Measurements from ENCODE around the gene ZNF606. TPM values are rescaled to one million over a fixed set of nuclear protein-coding genes. Genes with fewer than 3 reads are reported as not detected.

The ZNF606 gene
- total and polyA plus RNA-seq, 10 of the 15 experiments (the other 5 are each of a cell fraction or from before 2014, with no cell fraction given) = 2.2 to 10.6 (median 7.6) TPM

- RAD21 ChIA-PET (ENCODE audit: unreplicated experiment) = no interaction called here
- Histone ChIP-seq H3K4me3 (no peak overlapping the region), H3K27ac (ENCODE audit: control insufficient read depth, insufficient read depth) (no peak overlapping the region), H3K9me3 (replicated peaks; ENCODE audit: control insufficient read depth, insufficient read depth, low read length) (peaks cover 5% of the 10 kb centered on the region; the same call in 2 of the 3 replicates), H3K9ac (ENCODE audit: control insufficient read depth, insufficient read depth, low read length) (no peak overlapping the region), H3K36me3 (ENCODE audit: control insufficient read depth in 2 of 2, insufficient read depth in 2 of 2, low read length in 1 of 2) (no peaks in the 10 kb centered on the region), H3K4me1 (ENCODE audit: control insufficient read depth, insufficient read depth, low read length) (no peaks in the 10 kb centered on the region), H4K20me1 (ENCODE audit: control insufficient read depth, insufficient read depth) (no peaks in the 10 kb centered on the region), H3K27me3 (replicated peaks in 1 of 2; ENCODE audit: control insufficient read depth in 2 of 2, insufficient read depth in 2 of 2, low read length in 1 of 2) (no peaks in the 10 kb centered on the region), H3K79me2 (ENCODE audit: control insufficient read depth, insufficient read depth, low read length) (no peaks in the 10 kb centered on the region), H2AFZ (ENCODE audit: control insufficient read depth, low read depth, low read length) (no peak overlapping the region), H3K4me2 (ENCODE audit: control insufficient read depth, insufficient read depth) (no peak overlapping the region)
- POLR2A ChIA-PET = no interaction called here
- 56% methylated on average over 21 of the region's 21 CpGs for WGBS (ENCODE audit: insufficient coverage, insufficient replicate concordance, low lambda C conversion rate, missing lambda C conversion rate)
- CTCF ChIA-PET = no interaction called here
- in situ Hi-C loops (cut with MboI) = no loop called here
- FAIRE-seq (no peak), DNase-seq (ENCODE audit: low read depth, low spot score) (no peak), ATAC-seq (no peak)
- SMC1A ChIA-PET (ENCODE audit: uncharacterized antibody, unreplicated experiment) = no interaction called here
- BruUV-seq (replicated peaks) = no TSS peak
- intact Hi-C loops (cut with micrococcal nuclease; ENCODE audit: unreplicated experiment) = no loop called here
- TF ChIP-seq CUX1 (IDR thresholded peaks at IDR 0.05; ENCODE audit: insufficient replicate concordance, low read depth, low read length) = no peak
- no peak for TF ChIP-seq HDAC6 (IDR thresholded peaks at IDR 0.05; ENCODE audit: unreplicated experiment)
- no peak for TF ChIP-seq SMAD1 (IDR thresholded peaks at IDR 0.05; ENCODE audit: low read depth, partially characterized antibody)
- no peak for TF ChIP-seq ZBTB11 (CRISPR knock-in tag; IDR thresholded peaks at IDR 0.05)
- no peak for TF ChIP-seq EGR1 (IDR thresholded peaks at IDR 0.05; ENCODE audit: borderline replicate concordance in 1 of 2, low read depth in 2 of 2, low read length in 2 of 2)
- TF ChIP-seq POU2F2 (IDR thresholded peaks at IDR 0.05; ENCODE audit: borderline replicate concordance, low read depth, low read length) = no peak
- no peak for TF ChIP-seq IKZF1 (conservative IDR thresholded peaks at IDR 0.05)
- no peak for TF ChIP-seq CTCF (IDR thresholded peaks at IDR 0.05 in 2 of 3, conservative IDR thresholded peaks at IDR 0.05 in 1 of 3; ENCODE audit: control insufficient read depth in 2 of 3, extremely low read depth in 1 of 3, insufficient read depth in 1 of 3, low read depth in 3 of 3, low read length in 3 of 3)
- TF ChIP-seq ESRRA (IDR thresholded peaks at IDR 0.05; ENCODE audit: low read length) = no peak
- no peak for TF ChIP-seq CBX3 (IDR thresholded peaks at IDR 0.05; ENCODE audit: borderline replicate concordance, low read depth)
Measured at GRCh38 chr19:58040751-58041525, 38.3 kb upstream of the ZNF606 start.

Measured in GM12878 (cell line).